Measurements from ENCODE around the gene PDE4D. TPM values are rescaled to one million over a fixed set of nuclear protein-coding genes. Genes with fewer than 3 reads are reported as not detected.
"Not testable (repeated sequence)": the region's sequence is repeated elsewhere in the genome, so short reads cannot be mapped to it uniquely, and the experiment has no call there.

Gene PDE4D
- total RNA-seq, 5 donors from 2014 or later (not counting 1 experiment from before 2014, with no cell fraction given): 45.1 to 136 (median 64.9) TPM

DNA sequence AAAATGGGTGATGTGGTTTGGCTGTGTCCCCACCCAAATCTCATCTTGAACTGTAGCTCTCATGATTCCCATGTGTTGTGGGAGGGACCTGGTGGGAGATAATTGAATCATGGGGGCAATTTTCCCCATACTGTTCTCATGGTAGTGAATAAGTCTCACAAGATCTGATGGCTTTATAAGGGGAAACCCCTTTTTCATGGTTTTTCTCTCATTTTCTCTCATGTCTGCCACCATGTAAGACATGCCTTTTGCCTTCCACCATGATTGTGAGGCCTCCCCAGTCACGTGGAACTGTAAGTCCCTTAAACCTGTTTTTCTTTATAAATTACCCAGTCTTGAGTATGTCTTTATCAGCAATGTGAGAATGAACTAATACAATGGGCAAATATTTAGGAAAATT lies 108.8 kb downstream of the PDE4D start:
- ATAC-seq (replicated peaks in 1 of 4); H3K27ac Mint-ChIP-seq; CTCF ChIA-PET; H3K27ac ChIP-seq (ENCODE audit: low read length); POLR2A ChIA-PET; DNase-seq; H3K36me3 Mint-ChIP-seq; H3K36me3 ChIP-seq (ENCODE audit: control insufficient read depth in 2 of 2, extremely low read depth in 1 of 2, insufficient read depth in 1 of 2, low read length in 1 of 2); H3K27me3 ChIP-seq (replicated peaks in 1 of 2; ENCODE audit: control insufficient read depth in 2 of 2, extremely low read depth in 1 of 2, insufficient read depth in 2 of 2, low read length in 1 of 2); H3K9me3 ChIP-seq; H3K4me3 Mint-ChIP-seq; H3K4me1 ChIP-seq (ENCODE audit: control insufficient read depth in 1 of 2, extremely low read depth in 1 of 2, insufficient read depth in 2 of 2, low read length in 2 of 2); H3K9me3 Mint-ChIP-seq; H3K4me3 ChIP-seq (ENCODE audit: control insufficient read depth in 1 of 2, extremely low read depth in 1 of 2, low read length in 1 of 2); H3K4me1 Mint-ChIP-seq: not testable (repeated sequence)
- H3K27me3 Mint-ChIP-seq: peaks cover 3 to 12% of the 10 kb centered on the region in 2 donors
- no CpG with 5 or more reads among the region's 1 CpG for WGBS (ENCODE audit: insufficient coverage)

DNA sequence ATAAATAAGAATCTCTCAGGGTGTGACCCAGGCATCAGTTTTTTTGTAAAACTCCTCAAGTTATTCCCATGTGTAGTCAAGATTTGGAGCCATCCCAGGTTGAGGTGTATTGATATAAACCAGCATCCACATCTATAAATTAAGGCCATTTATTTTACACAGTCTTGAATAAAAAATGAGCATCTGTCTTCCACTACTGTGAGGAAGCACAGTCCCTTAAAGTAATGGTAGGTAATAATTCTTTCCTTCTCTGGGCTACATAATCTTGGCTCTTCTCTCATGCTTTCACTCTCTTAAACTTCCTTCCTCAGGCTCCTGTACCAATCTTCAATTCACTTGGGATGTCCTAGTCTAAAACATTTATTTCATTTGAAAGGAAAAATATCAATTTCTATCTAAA lies 110.3 kb downstream of the PDE4D start:
- H3K9me3 Mint-ChIP-seq: no peaks in the 10 kb centered on the region
- peaks cover 3 to 14% of the 10 kb centered on the region in 2 donors for H3K27me3 Mint-ChIP-seq
- Histone ChIP-seq H3K9me3 (no peaks in the 10 kb centered on the region), H3K4me3 (ENCODE audit: control insufficient read depth in 1 of 2, extremely low read depth in 1 of 2, low read length in 1 of 2) (no peak overlapping the region), H3K27me3 (replicated peaks in 1 of 2; ENCODE audit: control insufficient read depth in 2 of 2, extremely low read depth in 1 of 2, insufficient read depth in 2 of 2, low read length in 1 of 2) (no peaks in the 10 kb centered on the region), H3K36me3 (ENCODE audit: control insufficient read depth in 2 of 2, extremely low read depth in 1 of 2, insufficient read depth in 1 of 2, low read length in 1 of 2) (no peaks in the 10 kb centered on the region), H3K27ac (ENCODE audit: low read length) (no peak overlapping the region), H3K4me1 (ENCODE audit: control insufficient read depth in 1 of 2, extremely low read depth in 1 of 2, insufficient read depth in 2 of 2, low read length in 2 of 2) (no peaks in the 10 kb centered on the region)
- ChIA-PET POLR2A (no interaction called here), CTCF (interaction anchor here in 1 of 2 donors (1.0 kb wide), 1 partner anchor 28 kb away, joined by 3 read pairs; no protein-coding TSS in a partner anchor)
- DNase-seq (no peak), ATAC-seq (replicated peaks in 1 of 4) (no peak)
- H3K36me3 Mint-ChIP-seq: no peaks in the 10 kb centered on the region
- no peaks in the 10 kb centered on the region for H3K4me1 Mint-ChIP-seq
- no peak overlapping the region for H3K27ac Mint-ChIP-seq
- no peak overlapping the region for H3K4me3 Mint-ChIP-seq

GRCh38 chr5:59782856-59783255 lies 110.7 kb downstream of the PDE4D start:
- ATAC-seq (replicated peaks in 1 of 4) (no peak), DNase-seq (no peak)
- H3K27ac Mint-ChIP-seq: no peak overlapping the region
- peaks cover 3 to 14% of the 10 kb centered on the region in 2 donors for H3K27me3 Mint-ChIP-seq
- WGBS (ENCODE audit: insufficient coverage): no CpG with 5 or more reads among the region's 1 CpG
- H3K4me1 ChIP-seq (ENCODE audit: control insufficient read depth in 1 of 2, extremely low read depth in 1 of 2, insufficient read depth in 2 of 2, low read length in 2 of 2): no peaks in the 10 kb centered on the region
- H3K4me3 Mint-ChIP-seq: no peak overlapping the region
- no peaks in the 10 kb centered on the region for H3K4me1 Mint-ChIP-seq
- H3K27ac ChIP-seq (ENCODE audit: low read length): no peak overlapping the region
- no peaks in the 10 kb centered on the region for H3K27me3 ChIP-seq (replicated peaks in 1 of 2; ENCODE audit: control insufficient read depth in 2 of 2, extremely low read depth in 1 of 2, insufficient read depth in 2 of 2, low read length in 1 of 2)
- no peaks in the 10 kb centered on the region for H3K9me3 ChIP-seq
- H3K4me3 ChIP-seq (ENCODE audit: control insufficient read depth in 1 of 2, extremely low read depth in 1 of 2, low read length in 1 of 2): no peak overlapping the region
- CTCF ChIA-PET: no interaction called here
- POLR2A ChIA-PET: no interaction called here
- H3K9me3 Mint-ChIP-seq: no peaks in the 10 kb centered on the region
- no peaks in the 10 kb centered on the region for H3K36me3 Mint-ChIP-seq
- no peaks in the 10 kb centered on the region for H3K36me3 ChIP-seq (ENCODE audit: control insufficient read depth in 2 of 2, extremely low read depth in 1 of 2, insufficient read depth in 1 of 2, low read length in 1 of 2)

- H3K27ac Mint-ChIP-seq: no peak overlapping the region
Measured at GRCh38 chr5:59779453-59779852, 114.1 kb downstream of the PDE4D start.

GRCh38 chr5:59777028-59777427 lies 116.5 kb downstream of the PDE4D start:
- H3K36me3 Mint-ChIP-seq: no peaks in the 10 kb centered on the region
- WGBS (ENCODE audit: insufficient coverage): 100% methylated on average over 2 of the region's 4 CpGs
- H3K27ac Mint-ChIP-seq: no peak overlapping the region
- H3K4me3 Mint-ChIP-seq: no peak overlapping the region
- ATAC-seq (replicated peaks in 1 of 4) (no peak), DNase-seq (no peak)
- Histone ChIP-seq H3K27ac (ENCODE audit: low read length) (no peak overlapping the region), H3K36me3 (ENCODE audit: control insufficient read depth in 2 of 2, extremely low read depth in 1 of 2, insufficient read depth in 1 of 2, low read length in 1 of 2) (no peaks in the 10 kb centered on the region), H3K27me3 (replicated peaks in 1 of 2; ENCODE audit: control insufficient read depth in 2 of 2, extremely low read depth in 1 of 2, insufficient read depth in 2 of 2, low read length in 1 of 2) (no peaks in the 10 kb centered on the region), H3K4me3 (ENCODE audit: control insufficient read depth in 1 of 2, extremely low read depth in 1 of 2, low read length in 1 of 2) (no peak overlapping the region), H3K4me1 (ENCODE audit: control insufficient read depth in 1 of 2, extremely low read depth in 1 of 2, insufficient read depth in 2 of 2, low read length in 2 of 2) (no peaks in the 10 kb centered on the region), H3K9me3 (no peaks in the 10 kb centered on the region)
- H3K4me1 Mint-ChIP-seq: no peaks in the 10 kb centered on the region
- CTCF ChIA-PET: interaction anchor here (0.6 to 0.7 kb wide), 2 partner anchors 617 to 898 kb away, joined by 3 read pairs; no protein-coding TSS in a partner anchor
- peaks cover 0 to 4% of the 10 kb centered on the region in 2 donors for H3K27me3 Mint-ChIP-seq
- no peaks in the 10 kb centered on the region for H3K9me3 Mint-ChIP-seq
- POLR2A ChIA-PET: interaction anchor here in 1 of 2 donors (0.6 kb wide), 1 partner anchor 287 kb away, joined by 3 read pairs; no protein-coding TSS in a partner anchor

More at GRCh38 chr5:59779453-59779852, 114.1 kb downstream of the PDE4D start:
- Mint-ChIP-seq H3K36me3 (no peaks in the 10 kb centered on the region), H3K4me1 (no peaks in the 10 kb centered on the region), H3K9me3 (no peaks in the 10 kb centered on the region), H3K27me3 (peaks cover 0 to 4% of the 10 kb centered on the region in 2 donors), H3K4me3 (no peak overlapping the region)
- ChIA-PET CTCF (no interaction called here), POLR2A (interaction anchor here in 1 of 2 donors (0.7 kb wide), 1 partner anchor 9 kb away, joined by 4 read pairs; no protein-coding TSS in a partner anchor)
- H3K27me3 ChIP-seq (replicated peaks in 1 of 2; ENCODE audit: control insufficient read depth in 2 of 2, extremely low read depth in 1 of 2, insufficient read depth in 2 of 2, low read length in 1 of 2): no peaks in the 10 kb centered on the region
- H3K27ac ChIP-seq (ENCODE audit: low read length): no peak overlapping the region
- H3K4me3 ChIP-seq (ENCODE audit: control insufficient read depth in 1 of 2, extremely low read depth in 1 of 2, low read length in 1 of 2): no peak overlapping the region
- H3K36me3 ChIP-seq (ENCODE audit: control insufficient read depth in 2 of 2, extremely low read depth in 1 of 2, insufficient read depth in 1 of 2, low read length in 1 of 2): no peaks in the 10 kb centered on the region
- H3K9me3 ChIP-seq: no peaks in the 10 kb centered on the region
- ATAC-seq (replicated peaks in 1 of 4): no peak
- no peaks in the 10 kb centered on the region for H3K4me1 ChIP-seq (ENCODE audit: control insufficient read depth in 1 of 2, extremely low read depth in 1 of 2, insufficient read depth in 2 of 2, low read length in 2 of 2)
- no peak for DNase-seq
- no CpG with 5 or more reads among the region's 2 CpGs for WGBS (ENCODE audit: insufficient coverage)

DNA sequence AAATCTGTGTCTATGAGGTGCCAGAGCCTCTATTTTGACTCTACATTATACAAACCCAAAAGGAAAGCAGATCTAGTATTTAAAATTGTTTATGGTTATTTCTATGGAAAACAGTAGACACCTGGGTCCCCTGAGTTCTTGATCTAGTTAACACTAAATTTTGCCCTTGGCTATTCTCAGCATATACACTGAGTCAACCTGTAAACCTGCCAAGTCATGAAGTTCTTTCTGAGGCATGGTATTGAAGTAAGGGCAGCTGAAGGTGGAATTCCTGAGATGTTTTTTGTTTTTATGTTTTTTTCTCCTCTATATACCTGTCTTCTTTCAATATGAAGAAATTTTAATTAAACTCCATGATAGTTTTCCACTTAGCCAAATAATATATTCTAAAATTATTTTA lies 120.2 kb downstream of the PDE4D start:
- H3K4me3 Mint-ChIP-seq: no peak overlapping the region
- Histone ChIP-seq H3K27ac (ENCODE audit: low read length) (no peak overlapping the region), H3K9me3 (no peaks in the 10 kb centered on the region), H3K36me3 (ENCODE audit: control insufficient read depth in 2 of 2, extremely low read depth in 1 of 2, insufficient read depth in 1 of 2, low read length in 1 of 2) (no peaks in the 10 kb centered on the region), H3K4me3 (ENCODE audit: control insufficient read depth in 1 of 2, extremely low read depth in 1 of 2, low read length in 1 of 2) (no peak overlapping the region), H3K4me1 (ENCODE audit: control insufficient read depth in 1 of 2, extremely low read depth in 1 of 2, insufficient read depth in 2 of 2, low read length in 2 of 2) (peaks cover 0 to 5% of the 10 kb centered on the region in 2 experiments), H3K27me3 (replicated peaks in 1 of 2; ENCODE audit: control insufficient read depth in 2 of 2, extremely low read depth in 1 of 2, insufficient read depth in 2 of 2, low read length in 1 of 2) (peaks cover 0 to 8% of the 10 kb centered on the region in 2 experiments)
- peaks cover 6 to 7% (median 6%) of the 10 kb centered on the region in 3 donors for H3K4me1 Mint-ChIP-seq
- H3K9me3 Mint-ChIP-seq: no peaks in the 10 kb centered on the region
- peaks cover 13 to 16% of the 10 kb centered on the region in 2 donors for H3K27me3 Mint-ChIP-seq
- no peak overlapping the region for H3K27ac Mint-ChIP-seq
- no peaks in the 10 kb centered on the region for H3K36me3 Mint-ChIP-seq
- ATAC-seq (replicated peaks in 1 of 4) (no peak), DNase-seq (no peak)
- ChIA-PET POLR2A (no interaction called here), CTCF (no interaction called here)

GRCh38 chr5:59772757-59773156 lies 120.8 kb downstream of the PDE4D start:
- CTCF ChIA-PET: no interaction called here
- Mint-ChIP-seq H3K36me3 (no peaks in the 10 kb centered on the region), H3K27ac (no peak overlapping the region), H3K4me3 (no peak overlapping the region), H3K9me3 (no peaks in the 10 kb centered on the region), H3K27me3 (peaks cover 18 to 21% of the 10 kb centered on the region in 2 donors), H3K4me1 (peaks cover 11 to 12% (median 11%) of the 10 kb centered on the region in 3 donors)
- H3K9me3 ChIP-seq: no peaks in the 10 kb centered on the region
- 80% methylated on average over 1 of the region's 2 CpGs for WGBS (ENCODE audit: insufficient coverage)
- H3K36me3 ChIP-seq (ENCODE audit: control insufficient read depth in 2 of 2, extremely low read depth in 1 of 2, insufficient read depth in 1 of 2, low read length in 1 of 2): no peaks in the 10 kb centered on the region
- ATAC-seq (replicated peaks in 1 of 4): no peak
- H3K27ac ChIP-seq (ENCODE audit: low read length): no peak overlapping the region
- peaks cover 0 to 12% of the 10 kb centered on the region in 2 experiments for H3K27me3 ChIP-seq (replicated peaks in 1 of 2; ENCODE audit: control insufficient read depth in 2 of 2, extremely low read depth in 1 of 2, insufficient read depth in 2 of 2, low read length in 1 of 2)
- DNase-seq: no peak
- POLR2A ChIA-PET: no interaction called here
- H3K4me3 ChIP-seq (ENCODE audit: control insufficient read depth in 1 of 2, extremely low read depth in 1 of 2, low read length in 1 of 2): no peak overlapping the region
- peaks cover 0 to 8% of the 10 kb centered on the region in 2 experiments for H3K4me1 ChIP-seq (ENCODE audit: control insufficient read depth in 1 of 2, extremely low read depth in 1 of 2, insufficient read depth in 2 of 2, low read length in 2 of 2)
